HG03520 (cell line): Measurements from ENCODE around the gene EHMT1.

Experiments
- ATAC-seq: cut with Tn5 transposase; IDR thresholded peaks from one replicate; pipeline ENCODE4 v1.9.1; 2021; ENCODE audit warnings: mild to moderate bottlenecking, moderate library complexity; ENCODE audit not compliant: unreplicated experiment

The EHMT1 gene

DNA sequence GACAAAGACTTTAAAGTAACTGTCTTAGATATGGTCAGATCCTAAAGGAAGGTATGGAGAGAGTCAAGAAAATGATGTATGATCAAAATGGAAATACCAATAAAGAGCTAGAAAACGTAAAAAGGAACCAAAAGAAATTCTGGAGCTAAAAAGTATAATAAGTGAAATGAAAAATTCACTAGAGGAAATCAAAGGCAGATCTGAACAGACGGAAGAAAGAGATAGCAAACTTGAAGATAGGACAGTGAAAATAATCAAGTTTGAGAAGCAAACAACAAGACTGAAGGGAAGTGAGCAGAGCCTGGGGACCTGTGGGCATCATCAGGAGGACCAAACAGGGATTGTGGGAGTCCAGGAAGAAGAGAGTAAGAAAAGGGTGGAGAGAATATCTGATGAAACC, 115.4 kb downstream of the EHMT1 start:
- ATAC-seq = no peak

DNA sequence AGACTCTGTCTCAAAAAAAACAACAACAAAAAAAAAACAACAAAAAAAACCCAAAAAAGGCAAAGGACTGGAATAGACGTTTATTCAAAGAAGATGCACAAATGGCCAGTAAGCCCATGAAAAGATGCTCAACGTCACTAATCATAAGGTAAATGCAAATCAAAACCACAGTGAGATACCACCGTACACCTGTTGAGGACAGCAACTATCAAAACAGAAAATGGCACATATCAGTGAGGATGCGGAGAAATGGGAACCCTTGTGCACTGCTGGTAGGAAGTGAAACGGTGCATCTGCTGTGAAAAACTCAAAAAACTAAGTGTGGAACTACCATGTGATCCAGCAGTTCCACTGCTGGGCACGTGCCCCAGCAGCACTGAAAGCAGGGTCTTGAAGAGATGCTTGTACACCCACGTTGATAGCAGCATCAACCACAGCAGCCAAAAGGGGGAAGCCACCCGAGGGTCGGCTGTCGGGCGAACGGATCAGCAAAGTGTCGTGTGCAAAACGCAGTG, 119.4 kb downstream of the EHMT1 start:
- ATAC-seq = peak; percentile 74

- no peak for ATAC-seq
Observed at GRCh38 chr9:137738703-137739102, 119.9 kb downstream of the EHMT1 start.

DNA sequence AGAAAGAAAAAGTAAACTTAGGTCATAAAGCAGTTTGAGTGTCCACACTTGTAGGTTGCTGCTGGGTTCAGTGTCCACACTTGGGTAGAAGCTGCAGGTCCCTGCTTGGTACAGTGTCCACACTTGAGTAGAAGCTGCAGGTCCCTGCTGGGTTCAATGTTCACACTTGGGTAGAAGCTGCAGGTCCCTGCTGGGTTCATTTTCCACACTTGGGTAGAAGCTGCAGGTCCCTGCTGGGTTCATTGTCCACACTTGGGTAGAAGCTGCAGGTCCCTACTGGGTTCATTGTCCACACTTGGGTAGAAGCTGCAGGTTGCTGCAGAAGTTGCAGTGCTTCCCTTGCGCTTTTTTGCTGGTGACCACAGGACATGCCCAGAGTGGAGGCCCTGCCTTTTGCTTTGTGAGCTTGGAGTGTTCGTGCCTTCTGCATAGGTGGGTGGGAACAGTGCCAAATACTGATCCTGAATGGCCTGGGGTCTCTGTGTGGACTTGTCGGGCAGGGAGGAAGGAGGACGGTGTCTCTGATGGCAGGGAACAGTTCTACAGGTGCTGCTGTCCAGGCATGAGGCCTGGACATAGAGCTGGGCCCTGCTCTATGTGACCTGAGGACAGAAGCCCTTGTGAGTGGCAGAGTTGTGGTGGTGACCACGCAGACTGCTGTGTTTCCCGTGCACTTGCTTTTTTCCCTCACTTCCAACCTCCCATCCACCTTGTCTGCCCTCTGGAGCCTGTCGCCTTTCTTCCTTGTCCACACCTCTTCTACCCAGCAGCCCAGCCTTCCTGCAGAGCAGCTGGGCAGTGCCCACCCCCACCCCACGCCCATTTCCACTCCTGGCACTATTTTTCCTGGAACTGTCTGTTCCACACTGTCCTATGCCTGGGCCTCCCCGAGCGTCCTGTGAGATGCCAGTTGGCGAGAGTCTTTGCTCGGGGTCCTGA, 120.8 kb downstream of the EHMT1 start:
- ATAC-seq = no peak

DNA sequence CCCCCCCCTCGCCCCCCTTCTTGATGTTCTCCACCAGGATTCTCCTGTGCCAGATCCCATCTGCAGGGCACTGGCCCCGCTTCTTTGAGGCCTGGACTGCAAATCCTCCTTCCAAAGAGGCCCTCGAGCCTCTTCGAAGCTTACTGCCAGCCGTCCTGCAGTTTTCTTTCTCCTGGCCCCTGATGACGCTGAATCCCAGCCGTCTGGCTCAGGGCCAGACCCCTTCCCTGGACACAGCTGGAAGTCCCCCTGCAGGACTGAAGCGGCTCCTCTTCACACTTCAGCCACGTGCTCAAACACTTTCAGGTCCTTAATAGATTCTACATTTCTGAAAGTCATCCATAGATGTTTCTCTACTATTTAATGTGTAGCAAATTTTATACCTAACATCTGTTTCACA, 121.5 kb downstream of the EHMT1 start:
- no peak for ATAC-seq

DNA sequence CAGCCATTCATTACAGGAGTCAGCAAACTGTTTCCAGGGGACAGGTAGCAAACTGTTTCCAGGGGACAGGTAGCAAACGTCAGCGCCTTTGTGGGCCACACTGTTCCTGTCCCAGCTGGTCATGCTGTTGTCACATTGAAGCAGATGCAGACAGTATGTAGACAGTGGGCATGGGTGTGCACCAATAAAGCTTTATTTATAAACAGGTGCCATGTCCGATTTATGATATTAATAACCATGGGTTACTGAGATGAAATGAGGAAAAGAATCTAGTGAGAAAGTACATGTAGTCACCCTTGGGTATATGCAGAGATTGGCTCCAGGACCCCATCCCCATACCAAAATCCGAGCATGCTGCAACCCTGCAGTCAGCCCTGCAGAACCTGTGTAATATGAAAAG, 122.5 kb downstream of the EHMT1 start:
- ATAC-seq = no peak

DNA sequence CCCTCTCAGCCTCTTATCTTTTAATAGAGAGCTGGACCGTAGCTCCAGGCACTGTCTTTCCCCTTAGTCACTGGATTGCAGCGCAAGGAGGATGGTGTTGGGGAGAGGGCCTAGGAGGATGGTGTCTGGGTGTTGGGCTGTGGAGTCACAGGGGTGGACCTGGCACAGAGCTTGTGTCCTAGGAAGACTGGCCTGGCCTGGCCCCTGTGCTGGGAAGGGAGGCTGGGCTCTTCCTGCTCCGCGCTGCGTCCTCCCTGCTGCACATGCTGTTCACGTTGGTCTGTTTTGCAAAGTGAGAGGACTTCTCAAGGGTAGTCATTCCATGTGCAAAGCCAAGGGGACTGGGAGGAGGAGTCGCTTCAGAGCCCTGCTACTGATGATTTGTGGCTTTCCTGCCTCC, 123.9 kb downstream of the EHMT1 start:
- no peak for ATAC-seq

DNA sequence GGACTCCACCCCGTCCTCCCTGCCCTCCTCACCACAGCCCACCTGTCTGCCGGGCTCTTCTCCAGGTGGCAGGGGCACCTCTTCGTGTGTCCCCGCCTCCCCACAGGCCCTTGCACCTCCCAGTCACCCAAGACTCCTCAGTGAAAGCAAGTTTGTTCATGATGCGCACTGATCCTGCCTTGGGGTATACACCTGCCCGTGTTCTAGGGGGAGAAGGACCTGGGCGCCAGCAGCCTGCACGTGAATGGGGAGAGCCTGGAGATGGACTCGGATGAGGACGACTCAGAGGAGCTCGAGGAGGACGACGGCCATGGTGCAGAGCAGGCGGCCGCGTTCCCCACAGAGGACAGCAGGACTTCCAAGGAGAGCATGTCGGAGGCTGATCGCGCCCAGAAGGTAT, 124.9 kb downstream of the EHMT1 start:
- ATAC-seq = no peak

- ATAC-seq = no peak
Observed at GRCh38 chr9:137744632-137745183, 125.9 kb downstream of the EHMT1 start.

GRCh38 chr9:137745541-137745991, 126.8 kb downstream of the EHMT1 start:
- ATAC-seq = peak; percentile 58

GRCh38 chr9:137748311-137748710, 129.5 kb downstream of the EHMT1 start:
- ATAC-seq = no peak

DNA sequence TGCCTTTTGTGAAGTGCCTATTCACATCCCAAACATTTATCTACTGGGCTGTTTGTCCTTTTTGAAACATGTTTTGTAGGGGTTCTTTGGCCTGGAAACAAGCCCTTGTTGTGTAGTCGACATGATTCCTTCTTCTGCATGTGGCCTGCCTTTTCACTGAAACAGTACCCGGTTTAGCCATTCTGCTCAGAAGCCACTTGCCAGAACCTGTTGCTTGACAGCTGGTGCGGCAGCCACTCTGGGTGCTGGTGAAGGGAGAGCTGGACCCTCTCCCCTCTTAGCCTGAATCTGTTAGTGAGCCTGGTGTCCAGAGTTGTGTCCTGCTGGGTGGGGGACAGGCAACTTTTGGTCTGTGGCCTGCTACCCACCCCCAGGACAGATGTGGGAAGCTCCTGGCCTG, 129.9 kb downstream of the EHMT1 start:
- ATAC-seq = no peak

DNA sequence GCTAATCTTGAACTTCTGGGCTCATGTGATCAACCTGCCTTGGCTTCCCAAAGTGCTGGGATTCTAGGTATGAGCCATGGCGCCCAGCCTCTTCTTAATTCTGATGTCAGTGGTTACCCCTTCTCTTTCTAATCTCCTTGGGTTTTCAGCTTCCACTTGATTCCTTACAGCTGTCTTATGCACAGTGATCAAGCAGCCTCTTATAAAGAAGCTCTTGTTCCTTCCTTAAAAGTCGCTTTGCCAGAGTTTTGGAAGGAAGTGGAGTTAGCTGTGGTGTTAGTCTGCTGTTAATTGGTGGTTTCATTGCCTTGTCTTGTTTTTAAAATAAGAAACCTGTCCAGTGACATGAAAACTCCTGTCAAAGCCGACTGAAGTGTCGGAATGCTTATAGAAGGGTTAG, 130.7 kb downstream of the EHMT1 start:
- ATAC-seq = no peak

GRCh38 chr9:137750007-137750406, 131.2 kb downstream of the EHMT1 start:
- no peak for ATAC-seq

DNA sequence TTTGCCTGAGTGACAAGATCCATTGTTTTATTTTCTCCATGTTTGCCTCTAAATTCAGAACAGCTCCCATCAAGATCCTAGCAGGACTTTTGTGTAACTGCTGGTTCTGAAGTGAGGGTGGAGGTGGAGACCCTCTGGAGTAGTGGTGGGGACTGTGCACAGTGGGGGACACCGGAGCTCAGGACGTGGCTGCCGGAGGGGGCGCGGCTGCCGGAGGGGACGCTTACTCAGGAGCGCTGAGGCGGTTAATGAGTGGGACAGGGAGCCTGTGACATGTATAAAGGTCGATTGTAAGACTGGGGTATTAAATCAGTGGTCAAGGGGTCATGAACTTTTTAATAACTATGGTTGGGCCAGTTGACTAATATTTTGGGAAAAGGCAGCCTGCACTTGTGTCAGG, 131.8 kb downstream of the EHMT1 start:
- no peak for ATAC-seq

- no peak for ATAC-seq
Observed at GRCh38 chr9:137751616-137752015, 132.8 kb downstream of the EHMT1 start.

- ATAC-seq = no peak
Observed at GRCh38 chr9:137752426-137752825, 133.6 kb downstream of the EHMT1 start.

DNA sequence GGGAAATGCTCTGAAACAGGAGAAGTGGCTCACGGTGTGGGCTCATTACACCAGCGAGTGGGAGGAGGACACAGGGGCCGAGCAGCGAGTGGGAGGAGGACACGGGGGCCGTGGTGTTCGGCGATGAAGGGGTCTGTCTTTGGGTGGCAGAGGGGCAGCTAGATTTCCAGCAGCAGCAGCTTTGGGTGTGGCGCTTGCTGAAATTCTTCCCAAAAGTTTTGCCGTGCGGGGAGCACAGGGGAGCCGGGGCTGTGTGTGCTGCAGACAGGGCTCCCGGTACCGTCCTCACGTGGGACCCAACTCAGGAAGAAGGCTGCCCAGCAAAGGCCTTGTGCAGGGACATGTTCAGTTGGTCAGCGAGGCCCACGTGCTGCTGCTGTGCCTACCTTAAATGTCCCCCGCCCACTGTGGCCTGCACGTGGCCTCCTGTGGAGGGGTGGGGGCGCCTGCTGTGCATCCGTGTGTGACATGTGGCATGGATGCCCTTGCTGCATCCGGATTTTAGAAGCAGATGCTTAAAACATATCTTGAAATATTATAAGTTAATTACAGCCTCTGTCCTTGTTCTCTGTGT, 134.5 kb downstream of the EHMT1 start:
- ATAC-seq = no peak

DNA sequence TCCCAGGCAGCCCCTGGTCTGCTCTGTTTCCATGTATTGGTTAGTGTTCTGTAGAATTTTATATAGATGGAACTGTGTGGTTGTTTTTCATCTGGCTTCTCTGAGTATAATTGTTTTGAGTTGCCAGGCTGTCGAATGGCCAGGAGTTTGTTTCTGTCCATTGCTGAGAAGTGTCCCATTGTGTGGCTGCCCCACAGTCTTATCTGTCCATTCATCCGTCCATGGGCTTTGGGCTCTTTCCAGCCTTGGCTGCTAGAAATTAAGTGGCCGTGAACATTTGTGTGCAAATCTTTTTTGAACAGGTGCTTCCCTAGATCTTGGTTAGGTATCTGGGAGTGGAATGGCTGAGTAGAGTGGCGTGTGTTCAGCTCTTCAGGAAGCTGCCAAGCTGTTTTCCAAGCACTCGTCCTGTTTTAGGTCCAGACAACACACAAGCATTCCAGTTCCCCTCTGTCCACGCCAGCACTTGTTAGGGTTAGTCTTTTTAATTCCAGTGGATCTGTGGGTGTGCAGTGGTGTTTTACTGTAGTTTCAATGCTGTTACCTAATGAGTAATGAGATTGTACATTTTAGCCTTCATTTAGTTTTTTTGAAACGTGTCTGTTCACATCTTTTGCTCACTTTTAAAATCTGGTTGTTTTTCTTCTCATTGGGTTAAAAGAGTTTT, 136.6 kb downstream of the EHMT1 start:
- ATAC-seq = no peak

- ATAC-seq = no peak
Observed at GRCh38 chr9:137756045-137756744, 137.4 kb downstream of the EHMT1 start.

GRCh38 chr9:137757139-137757538, 138.3 kb downstream of the EHMT1 start:
- ATAC-seq = no peak
